Stimulated activated CD8-positive, alpha-beta memory T cell treated with anti-CD3 and anti-CD28 coated beads, Interleukin-4, amount 100 ng/mL, for 24 hours (primary cell): ENCODE measurements around the gene TNRC6B.
"Not testable (repeated sequence)": the region's sequence is repeated elsewhere in the genome, so short reads cannot be mapped to it uniquely, and the experiment has no call there.

Experiments
- DNase-seq: peaks from one replicate; pipeline ENCODE4 v3.0.0-alpha.2; 2020; ENCODE audit warnings: low read depth

The TNRC6B gene

DNA sequence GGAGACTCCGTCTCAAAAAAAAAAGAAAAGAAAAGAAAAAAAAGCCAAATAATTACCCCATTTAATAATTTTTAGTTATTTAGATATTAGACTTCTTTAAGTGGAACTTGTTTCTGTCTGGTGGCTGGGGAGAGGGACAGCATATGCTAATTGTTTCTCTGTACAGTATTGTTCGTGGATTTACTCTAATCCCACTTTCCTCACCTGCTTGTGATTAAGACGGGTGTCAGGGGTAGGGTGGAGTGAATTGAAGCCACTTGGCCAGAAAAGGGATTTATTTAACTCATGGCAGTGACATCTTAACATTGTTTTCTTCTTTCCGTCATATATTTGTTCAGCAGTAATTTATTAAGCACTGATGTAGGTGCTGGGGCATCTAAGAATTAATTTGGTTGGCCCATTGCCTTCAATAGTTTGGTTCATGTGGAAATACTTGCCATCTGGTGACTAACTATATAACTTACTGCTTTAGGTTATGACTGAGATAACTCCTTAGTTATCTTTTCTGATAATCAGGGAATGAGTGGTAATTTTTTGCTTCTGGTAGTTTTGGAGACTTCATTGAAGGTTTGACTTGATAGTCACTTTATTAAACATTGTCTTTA, 4.6 kb downstream of the TNRC6B start:
- DNase-seq = no peak

DNA sequence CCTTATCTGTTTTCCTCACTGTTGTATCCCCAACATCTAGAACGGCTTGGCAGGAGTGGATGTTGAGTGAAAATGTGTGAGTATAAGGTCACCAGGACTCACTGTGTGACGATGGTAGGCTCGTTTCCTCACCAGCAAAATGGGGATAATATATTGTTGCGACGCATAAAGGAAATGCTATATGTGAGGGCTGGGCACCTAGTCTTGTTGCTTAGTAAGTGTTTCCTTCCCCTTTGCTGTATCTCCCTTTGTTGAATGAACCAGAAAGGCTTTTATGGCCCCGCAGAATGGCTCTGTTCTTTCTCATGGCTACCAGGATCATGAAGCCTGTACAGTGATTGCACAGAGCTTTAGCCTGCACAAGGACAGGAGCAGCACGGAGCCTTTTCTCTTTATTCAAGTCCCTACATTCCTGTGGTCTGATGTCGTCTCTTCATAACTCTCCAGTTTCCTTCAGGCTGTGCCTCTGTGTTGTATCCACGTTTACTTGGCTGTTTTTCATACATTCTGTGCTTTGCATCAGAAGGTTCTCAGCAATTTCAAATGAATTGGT, 5.4 kb downstream of the TNRC6B start:
- no peak for DNase-seq

DNA sequence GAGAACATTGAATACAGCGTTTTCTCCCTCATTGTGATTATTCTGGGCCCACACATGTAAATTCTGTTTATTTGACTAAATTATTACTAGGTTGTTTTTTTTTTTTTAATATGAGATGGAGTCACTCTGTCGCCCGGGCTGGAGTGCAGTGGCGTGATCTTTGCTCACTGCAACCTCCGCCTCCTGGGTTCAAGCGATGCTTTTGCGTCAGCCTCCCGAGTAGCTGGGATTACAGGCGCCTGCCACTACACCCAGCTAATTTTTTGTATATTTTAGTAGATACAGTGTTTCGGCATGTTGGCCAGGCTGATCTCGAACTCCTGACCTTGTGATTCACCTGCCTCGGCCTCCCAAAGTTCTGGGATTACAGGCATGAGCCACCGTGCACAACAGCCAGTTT, 5.9 kb downstream of the TNRC6B start:
- not testable (repeated sequence) for DNase-seq

DNA sequence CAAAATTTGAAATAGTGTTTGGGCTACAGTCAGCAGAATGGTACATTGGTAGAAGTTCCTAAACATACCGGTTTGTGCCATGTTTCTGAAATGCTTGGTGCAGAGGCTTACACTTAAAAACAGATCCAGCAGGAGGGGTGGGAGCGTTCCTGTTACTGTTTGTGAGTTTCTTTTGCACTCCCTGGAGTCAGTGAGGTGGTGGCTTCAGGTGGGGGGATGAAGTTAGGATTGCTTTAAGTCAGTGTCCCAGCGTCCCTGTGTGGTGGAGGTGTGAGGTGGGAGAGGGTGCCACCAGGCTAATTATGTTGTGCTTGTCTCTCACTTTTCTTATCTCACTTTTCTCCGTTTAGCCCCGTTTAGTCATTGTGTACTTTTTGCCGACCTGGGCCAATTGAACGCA, 9.7 kb downstream of the TNRC6B start:
- DNase-seq = no peak

DNA sequence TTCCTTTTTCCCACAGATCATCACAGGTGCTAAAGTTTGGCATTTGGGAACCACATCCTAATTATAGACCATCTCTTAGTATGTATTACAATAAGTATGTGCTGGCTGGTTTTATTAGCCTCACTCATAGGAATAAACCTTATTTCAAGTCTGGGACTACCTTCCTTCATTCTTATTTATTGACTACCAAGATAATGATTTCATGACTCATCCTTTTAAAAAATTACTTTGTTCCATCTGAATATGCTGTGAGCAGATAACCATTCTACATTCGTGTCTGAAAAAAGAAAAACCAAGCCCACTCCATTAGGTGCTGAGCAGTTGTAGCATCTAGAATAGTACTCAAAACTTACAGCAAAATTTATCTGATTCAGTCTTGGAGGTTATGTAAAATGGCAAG, 12.3 kb downstream of the TNRC6B start:
- no peak for DNase-seq

DNA sequence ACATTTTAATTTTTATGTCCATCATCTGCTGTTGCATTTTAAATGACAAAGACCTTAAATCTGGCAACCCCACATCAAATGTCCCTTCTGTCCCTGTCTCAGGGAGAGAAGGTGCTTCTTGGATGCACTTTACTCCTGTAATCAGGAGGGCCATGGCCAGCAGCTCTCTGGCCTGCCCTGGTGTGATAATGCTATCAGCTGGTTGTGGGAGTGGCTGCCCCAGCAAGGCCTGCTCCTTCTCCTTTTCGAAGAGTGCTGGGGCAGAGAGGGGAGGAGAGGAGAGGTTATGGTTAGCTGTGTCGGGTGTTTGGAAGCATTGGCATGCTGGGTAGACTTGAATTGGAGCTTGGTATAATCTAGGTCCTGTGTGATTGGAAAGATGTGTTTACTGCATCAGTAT, 12.8 kb downstream of the TNRC6B start:
- DNase-seq = no peak

DNA sequence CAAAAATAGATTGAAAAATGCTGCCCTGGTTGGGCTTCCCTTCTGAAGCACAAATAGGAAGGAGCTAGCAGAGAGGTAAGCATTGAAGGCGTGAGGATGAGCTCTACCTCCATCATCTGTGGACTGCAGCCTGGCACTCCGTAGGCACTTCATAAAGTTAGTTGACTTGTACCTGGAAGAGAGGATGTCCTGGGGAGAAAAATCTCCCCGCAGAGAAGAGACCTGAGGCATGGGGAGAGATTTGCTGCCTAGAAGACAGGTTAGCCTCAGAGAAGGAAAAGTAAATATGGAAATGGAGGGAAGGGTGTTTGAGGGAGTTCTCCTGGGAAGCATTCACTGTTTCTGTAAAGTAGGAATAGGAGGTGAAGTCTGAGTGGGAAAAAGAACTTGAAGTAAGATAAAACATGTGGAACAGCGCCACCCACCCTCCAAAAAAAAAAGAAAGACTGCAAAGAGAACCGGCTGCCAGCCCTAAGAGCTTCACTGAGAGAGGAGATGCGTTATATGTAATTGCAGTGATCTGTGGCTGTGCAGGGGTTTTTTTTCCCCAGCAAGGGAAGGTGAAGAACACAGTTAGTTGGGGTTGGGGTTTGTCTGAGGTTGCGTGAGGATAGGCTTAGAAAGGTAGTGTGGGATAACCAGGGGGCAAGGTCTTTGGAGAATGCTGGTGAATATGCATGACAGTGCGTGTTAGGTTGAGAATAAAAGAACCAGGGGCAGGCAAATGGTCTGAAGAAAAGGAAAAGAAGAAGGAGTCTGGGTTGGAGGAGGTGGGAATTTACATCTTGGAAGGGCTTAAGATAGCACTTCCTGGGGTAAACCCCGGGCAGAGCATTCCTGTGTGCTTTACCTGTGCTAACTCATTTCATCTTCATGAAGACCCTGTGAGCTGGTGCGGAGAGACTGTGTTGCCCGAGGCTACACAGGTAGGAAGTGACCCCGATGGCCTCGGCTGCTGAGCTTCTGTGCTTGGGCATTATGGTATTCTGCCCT, 16.0 kb downstream of the TNRC6B start:
- no peak for DNase-seq

DNA sequence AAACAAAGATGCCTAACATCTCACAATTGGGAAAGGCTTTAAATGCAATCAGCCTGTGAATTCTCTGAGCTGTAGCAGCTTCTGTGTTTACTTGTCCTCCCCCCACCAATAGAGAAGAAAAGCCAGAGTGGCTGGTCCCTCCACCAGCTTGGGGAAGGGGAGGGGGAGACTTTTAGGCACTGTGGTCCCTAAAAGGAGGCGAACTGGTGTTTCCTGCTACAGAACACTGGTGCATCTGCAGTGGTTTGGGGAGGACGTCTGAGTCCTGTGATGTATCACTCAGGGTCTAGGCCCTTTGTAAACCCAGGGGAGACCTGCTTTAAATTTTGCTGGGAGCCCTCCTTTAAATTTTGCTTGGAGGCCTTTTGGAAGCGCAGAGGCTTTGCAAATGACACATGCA, 16.9 kb downstream of the TNRC6B start:
- DNase-seq = no peak

DNA sequence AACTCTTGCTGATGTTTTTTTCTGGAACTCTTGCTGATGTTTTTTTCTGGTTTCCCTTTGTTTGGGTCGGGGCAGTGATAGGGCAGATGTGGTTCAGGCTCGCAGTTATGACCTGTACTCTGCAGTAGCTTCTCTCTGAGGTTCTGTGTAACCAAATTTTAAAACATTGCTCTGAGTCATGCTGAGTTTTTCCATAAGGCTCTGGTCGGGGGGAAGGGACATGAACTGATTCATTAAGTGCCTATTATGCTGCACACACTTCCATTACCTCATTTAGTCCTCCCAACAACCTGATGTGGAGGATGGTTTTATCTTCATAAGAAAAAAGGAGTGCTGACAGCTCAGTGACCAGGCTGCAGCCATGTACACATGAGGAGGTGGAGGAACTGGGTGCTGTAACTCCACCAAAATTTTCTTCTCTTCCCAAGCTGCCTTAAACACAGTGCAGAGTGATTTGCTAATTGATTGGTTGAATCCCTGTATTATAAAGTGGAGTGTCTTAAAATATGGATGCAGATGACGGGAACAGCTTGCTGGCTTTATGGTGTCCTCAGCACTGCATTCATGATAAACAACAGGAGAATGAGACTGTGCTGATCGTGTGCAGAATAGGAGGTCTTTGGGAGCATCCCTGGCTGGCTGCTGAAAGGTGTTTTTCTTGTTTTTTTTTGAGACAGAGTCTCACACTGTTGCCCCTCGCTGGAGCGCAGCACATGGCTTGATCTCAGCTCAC, 19.1 kb downstream of the TNRC6B start:
- DNase-seq = no peak

DNA sequence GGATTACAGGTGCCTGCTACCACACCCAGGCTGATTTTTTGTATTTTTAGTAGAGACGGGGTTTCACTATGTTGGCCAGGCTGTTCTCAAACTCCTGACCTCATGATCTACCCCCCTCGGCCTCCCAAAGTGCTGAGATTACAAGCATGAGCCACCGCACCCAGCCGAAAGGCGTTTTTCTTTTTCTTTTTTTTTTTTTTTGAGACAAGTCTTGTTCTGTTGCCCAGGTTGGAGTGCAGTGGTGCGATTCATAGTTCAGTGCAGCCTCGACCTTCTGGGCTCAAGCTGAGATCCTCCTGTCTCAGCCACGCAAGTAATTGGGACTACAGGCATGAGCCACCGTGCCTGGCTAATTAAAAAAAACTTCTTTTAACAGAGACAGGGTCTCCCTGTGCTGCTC, 19.7 kb downstream of the TNRC6B start:
- not testable (repeated sequence) for DNase-seq

DNA sequence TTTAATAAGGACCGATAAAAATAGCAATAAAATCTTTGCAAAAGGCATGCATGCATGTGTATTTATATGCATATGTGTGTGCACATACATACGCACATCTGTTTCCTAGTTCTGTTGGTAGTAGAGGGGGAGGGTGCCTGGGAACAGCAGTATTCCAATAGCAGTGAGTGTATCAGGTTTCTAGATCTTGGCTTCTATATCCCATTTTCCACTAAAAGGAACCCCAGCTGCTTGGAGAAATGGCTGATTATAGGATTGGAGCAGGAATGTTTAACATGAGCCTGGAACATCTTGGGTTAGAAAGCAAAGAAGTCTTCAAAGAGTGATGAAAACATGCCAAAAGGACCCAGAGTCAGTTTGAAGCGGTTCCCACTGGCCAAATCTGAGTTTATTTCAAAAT, 21.0 kb downstream of the TNRC6B start:
- DNase-seq = no peak

DNA sequence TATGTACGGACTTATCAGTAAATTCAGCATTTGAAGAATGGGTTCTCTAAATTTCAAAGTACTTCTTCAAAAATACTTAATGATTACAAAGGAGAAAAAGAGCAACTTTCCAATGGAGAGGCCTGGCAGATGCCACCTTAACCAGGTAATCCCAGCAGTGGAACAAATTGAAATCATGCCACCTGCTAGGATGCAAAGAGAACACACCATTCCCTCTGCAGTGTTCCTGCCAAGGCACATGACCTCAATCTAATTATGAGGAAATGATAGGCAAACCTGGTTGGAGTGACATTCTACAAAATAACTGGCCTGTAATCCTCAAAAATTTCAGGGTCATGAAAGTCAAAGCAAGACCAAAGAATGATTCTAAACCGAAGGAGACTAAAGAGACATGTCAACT, 21.5 kb downstream of the TNRC6B start:
- no peak for DNase-seq

DNA sequence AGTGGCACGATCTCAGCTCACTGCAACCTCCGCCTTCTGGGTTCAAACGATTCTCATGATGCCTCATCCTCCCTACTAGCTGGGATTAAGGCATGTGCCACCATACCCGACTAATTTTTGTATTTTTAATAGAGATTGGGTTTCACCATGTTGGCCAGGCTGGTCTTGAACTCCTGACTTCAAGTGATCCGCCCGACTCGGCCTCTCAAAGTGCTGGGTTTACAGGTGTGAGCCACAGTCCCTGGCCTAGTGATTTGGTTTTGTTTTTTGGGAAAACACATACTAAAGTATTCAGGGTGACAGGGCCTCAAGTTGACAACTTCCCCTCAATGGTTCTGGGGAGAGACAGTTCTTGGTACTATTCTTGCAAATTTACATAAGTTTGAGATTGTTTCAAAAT, 22.1 kb downstream of the TNRC6B start:
- DNase-seq = no peak

DNA sequence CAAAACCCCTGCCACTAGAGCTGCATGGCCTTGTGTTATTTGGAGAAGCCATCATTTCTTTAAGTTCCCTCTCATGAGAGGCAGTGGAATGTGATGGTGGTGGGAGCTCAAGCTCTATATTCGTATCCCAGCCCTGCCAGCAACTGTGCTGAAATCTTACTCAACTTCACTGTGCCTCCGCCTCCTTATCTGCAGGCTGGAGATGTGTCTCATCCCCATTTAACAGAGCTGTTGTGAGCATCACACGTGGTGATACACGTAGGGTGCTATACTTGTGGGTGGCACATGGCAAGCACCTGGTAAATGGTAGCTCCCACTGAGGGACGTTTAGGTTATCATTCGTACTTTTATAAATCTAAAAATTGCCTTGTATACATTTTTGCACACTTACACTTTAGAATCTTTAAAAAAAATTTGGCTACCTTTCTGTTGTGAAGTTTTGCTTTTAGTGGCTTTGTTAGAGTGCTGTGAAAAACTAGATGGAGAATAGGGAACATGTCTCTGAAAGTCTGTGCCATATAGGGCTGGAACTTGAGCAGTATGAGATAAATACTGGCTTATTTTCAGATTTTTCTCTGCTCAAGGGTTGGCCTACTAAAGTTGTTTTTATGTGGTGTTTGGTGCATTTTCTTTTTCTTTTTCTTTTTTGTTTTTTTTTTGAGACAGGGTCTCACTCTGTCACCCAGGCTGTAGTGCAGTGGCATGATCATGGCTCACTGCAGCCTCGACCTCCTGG, 23.2 kb downstream of the TNRC6B start:
- no peak for DNase-seq

DNA sequence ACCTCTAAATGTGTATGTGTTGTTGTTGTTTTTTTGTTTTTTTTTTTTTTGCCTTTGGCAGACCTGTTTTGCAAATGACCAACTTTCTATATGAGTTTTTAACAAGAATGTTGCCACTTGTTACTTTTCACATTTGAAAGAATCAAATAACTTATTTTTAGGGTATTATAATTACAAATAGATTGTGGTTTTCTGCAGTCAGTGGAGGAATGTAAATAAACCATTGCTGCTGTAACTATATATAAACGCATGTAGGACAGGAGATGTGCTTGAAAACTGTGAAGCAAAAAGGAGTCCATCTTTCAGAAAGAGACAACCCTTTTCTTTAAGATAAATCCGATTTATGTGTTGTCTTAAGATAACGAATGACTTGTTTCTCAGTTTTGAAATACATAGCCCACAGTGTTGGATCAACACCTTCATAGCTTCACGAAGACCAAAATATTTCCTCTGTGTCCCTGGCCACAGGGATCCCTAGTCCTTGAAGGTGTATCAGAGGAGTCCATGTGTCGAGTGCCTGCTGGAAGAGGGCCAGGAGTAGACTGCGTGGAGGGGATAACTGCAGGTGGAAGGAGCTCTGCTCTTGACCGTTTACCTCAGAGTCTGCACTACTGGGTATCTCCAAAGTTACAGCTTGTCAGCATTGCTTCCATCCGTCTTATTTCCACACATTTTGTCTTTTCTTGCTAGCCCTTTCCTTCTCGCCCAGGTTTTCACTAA, 24.7 kb downstream of the TNRC6B start:
- DNase-seq = no peak

DNA sequence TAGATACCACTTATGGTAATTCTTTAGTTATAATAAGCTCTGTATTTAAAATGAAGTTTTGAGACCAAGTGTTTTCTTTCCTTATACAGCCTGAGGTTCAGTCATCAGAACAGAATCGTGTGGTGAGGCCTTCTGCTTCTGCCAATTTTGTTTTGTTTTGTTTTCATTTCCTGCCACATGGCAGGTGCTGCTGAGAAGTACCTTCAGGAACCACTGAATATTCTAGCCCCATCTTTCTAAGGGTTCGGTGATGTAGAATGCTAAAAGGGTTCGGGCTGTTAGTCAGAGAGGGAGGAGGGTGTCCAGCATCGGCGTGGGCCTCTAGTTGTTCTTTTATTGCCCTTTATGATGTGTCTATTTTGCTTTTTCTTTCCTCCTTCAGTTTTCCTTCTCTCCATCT, 25.8 kb downstream of the TNRC6B start:
- DNase-seq = no peak

DNA sequence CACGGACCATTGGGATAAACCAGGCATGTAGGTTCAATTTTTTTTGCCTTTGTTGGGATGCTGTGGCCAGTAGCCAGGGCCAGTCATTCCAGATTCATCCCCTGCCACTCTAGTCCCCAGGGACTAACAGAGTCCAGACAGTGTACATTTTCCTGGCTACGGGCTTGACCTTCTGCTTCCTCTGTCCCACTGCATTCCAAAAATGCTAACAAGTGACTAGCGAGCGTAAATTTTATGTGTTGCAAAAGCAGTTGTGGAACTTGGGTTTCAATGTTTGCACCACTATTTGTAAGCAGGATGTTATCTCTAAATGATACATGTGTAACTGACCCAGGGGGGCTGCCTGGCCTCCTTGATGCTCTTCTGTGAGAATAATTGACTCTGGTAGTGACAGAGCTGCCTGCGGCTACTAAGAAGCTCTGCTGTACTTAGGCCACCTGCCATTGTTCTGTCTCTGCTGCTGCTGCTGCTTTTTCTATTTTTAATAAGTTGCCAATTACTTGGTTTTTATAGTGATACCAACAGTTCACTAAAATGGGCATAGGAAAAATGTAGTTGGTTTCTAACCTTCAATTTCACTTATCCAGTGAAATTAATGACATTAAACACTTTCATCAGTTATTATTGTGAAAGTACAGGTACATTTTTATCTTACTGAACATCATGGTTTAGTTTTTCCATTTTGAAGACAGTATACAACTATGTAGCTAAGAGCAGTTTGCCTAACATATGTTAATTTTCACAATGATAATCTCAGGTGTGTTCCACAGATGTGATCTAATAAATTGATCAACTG, 26.8 kb downstream of the TNRC6B start:
- DNase-seq = no peak

DNA sequence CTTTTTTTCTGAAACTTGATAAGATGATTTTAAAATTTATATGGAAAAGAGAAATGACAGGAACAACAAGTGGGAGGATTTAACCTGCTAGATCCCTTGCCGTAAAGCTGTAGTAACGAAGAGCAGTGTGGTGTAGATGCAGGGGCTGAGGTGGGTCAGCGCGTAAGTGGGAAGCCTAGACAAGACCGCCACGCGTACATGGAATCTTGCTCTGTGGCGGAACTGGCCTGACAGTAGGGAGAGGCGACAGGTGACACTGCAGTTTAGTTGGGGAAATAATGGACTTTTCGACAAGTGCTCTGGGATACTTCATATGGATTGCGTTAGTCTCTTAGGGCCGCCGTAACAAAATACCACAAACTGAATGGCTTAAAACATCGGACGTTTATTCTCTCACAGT, 28.8 kb downstream of the TNRC6B start:
- DNase-seq = no peak

DNA sequence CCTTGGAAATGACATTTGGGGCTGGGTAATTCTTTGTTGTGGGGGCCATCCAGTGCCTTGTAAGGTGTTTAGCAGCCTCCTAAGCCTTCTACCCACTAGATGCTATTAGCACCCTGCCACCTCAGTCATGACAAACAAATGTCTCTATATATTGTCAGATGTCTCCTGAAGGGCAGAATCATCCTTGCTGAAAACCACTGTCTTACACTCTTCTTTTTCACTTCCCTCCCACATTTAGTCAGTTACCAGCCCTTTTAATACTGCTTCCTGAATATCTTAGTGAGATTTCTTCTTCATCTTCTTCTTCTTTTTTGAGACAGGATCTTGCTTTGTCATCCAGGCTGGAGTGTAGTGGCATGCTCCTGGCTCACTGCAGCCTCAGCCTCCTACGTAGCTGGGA, 33.1 kb downstream of the TNRC6B start:
- DNase-seq = no peak

DNA sequence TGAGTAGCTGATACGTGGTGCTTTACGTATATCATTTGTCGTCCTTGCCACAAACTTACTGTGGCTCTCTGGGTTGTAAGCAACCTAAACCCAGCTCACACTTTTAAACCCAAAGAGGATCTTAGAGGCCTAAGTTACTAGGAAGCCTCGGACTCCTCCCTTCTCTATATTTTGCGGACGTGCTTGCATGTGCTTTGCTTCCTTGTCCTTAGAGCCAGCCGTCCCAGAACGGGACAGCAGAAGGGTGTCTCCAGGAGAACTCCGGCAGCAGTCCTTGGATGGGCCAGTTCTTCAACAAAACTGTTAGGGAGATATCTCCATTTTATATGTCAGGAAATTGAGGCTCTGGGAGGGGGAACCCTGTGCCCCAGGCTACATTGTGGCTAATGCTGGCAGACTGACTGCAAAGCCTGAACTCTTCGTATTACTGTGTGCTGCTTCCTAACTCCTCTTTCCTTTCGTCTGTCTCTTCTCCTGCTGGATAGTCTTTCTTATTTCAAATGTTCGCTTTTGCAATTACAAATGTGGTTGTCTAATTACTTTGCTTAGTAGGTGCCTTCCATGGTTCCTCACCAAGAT, 33.8 kb downstream of the TNRC6B start:
- no peak for DNase-seq
